Smooth muscle cell (in vitro differentiated cells): Measurements from ENCODE around the gene IL1RAPL2. TPM values are rescaled to one million over a fixed set of nuclear protein-coding genes. Genes with fewer than 3 reads are reported as not detected.

Experiments used
- DNase-seq: peaks from one replicate; lab custom pipeline; 2025; ENCODE audit not compliant: unreplicated experiment; lab: John Stamatoyannopoulos, UW
- H2AFZ ChIP-seq: fragments of 200-600 bp; sonication (generic); 2 replicates; pipeline ENCODE4 v1.6.0; 2016; ENCODE audit warnings: antibody characterized with exemption, low read depth, mild to moderate bottlenecking
- H3F3A ChIP-seq: fragments of 200-600 bp; sonication (generic); 2 replicates; pipeline ENCODE4 v1.6.0; 2017; ENCODE audit warnings: antibody characterized with exemption, low read depth
- H3K27ac ChIP-seq: fragments of 200-600 bp; sonication (generic); 2 replicates; pipeline ENCODE4 v1.5.1; 2016; ENCODE audit warnings: low read depth, mild to moderate bottlenecking
- H3K27me3 ChIP-seq: fragments of 200-600 bp; sonication (generic); 2 replicates; pipeline ENCODE4 v1.6.1; 2016; ENCODE audit warnings: low read depth, mild to moderate bottlenecking
- H3K36me3 ChIP-seq: fragments of 200-600 bp; sonication (generic); 2 replicates; pipeline ENCODE4 v1.5.1; 2016; ENCODE audit warnings: low read depth
- H3K4me1 ChIP-seq: fragments of 200-600 bp; sonication (generic); 2 replicates; pipeline ENCODE4 v1.5.1; 2016; ENCODE audit warnings: low read depth
- H3K4me2 ChIP-seq: fragments of 200-600 bp; sonication (generic); 2 replicates; pipeline ENCODE4 v1.6.0; 2016; ENCODE audit warnings: mild to moderate bottlenecking
- H3K4me3 ChIP-seq: fragments of 200-600 bp; sonication (generic); 2 replicates; pipeline ENCODE4 v1.5.1; 2016; ENCODE audit warnings: mild to moderate bottlenecking
- H3K79me2 ChIP-seq: fragments of 200-600 bp; sonication (generic); 2 replicates; pipeline ENCODE4 v1.6.0; 2016; ENCODE audit warnings: low read depth, mild to moderate bottlenecking
- H3K9ac ChIP-seq: fragments of 200-600 bp; sonication (generic); 2 replicates; pipeline ENCODE4 v1.6.0; 2016; ENCODE audit warnings: low read depth
- H3K9me3 ChIP-seq: fragments of 200-600 bp; sonication (generic); replicated peaks from 2 replicates; pipeline ENCODE4 v1.5.1; 2016; ENCODE audit warnings: low read depth
- H4K20me1 ChIP-seq: fragments of 200-600 bp; sonication (generic); 2 replicates; pipeline ENCODE4 v1.6.0; 2016; ENCODE audit warnings: low read depth
- WGBS: methylation state at CpG from one replicate; pipeline ENCODE4 v1.1.7; 2016; ENCODE audit warnings: low lambda C conversion rate; 5-methylcytosine and 5-hydroxymethylcytosine counted together
- polyA plus RNA-seq: library from polyadenylated mRNA; unstranded; fragments of >200 nt; fragmentation: Nextera tagmentation; extraction: Ambion mirVana; gene quantifications from 2 replicates; pipeline ENCODE4 v1.2.1, GENCODE V29; 2016
- total RNA-seq: library from RNA; depleted of rRNA; stranded (reverse); fragments of >200 nt; gene quantifications from 2 replicates; pipeline ENCODE4 v1.2.3, GENCODE V29; 2014
- TF ChIP-seq, protein P1 (sequence below): fragments of 200-600 bp; sonication (generic); IDR thresholded peaks from 2 replicates; pipeline ENCODE4 v1.5.1; 2017; ENCODE audit warnings: borderline replicate concordance, mild to moderate bottlenecking, antibody characterized with exemption; ENCODE audit not compliant: insufficient read depth, poor library complexity, severe bottlenecking

The IL1RAPL2 gene
- total and polyA plus RNA-seq, 2 experiments from 2014 or later: not detected

DNA sequence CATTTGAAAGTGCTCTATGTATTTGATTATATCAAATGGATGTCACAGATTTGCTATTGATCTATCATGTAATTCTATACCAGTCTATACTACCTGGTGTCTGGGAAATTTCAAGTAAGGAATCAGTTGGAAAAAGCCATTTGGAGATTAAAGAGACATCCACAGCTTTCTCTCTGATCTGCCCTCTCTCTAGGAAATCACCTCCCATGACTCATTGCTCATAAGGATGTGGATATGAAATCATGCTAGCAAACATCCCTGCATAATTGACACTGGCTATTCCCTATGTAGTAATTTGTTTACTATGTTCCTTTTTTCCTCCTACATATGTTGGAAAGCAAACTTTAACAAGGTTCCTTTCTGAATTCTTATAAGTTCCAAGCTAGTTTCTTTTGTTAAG, 560.2 kb downstream of the IL1RAPL2 start:
- no peaks in the 10 kb centered on the region for H3K27me3 ChIP-seq
- H3K9me3 ChIP-seq: peaks cover 7% of the 10 kb centered on the region
- H3K27ac ChIP-seq: no peak overlapping the region
- H2AFZ ChIP-seq: no peak overlapping the region
- H3K4me1 ChIP-seq: no peaks in the 10 kb centered on the region
- TF ChIP-seq, protein P1, sequence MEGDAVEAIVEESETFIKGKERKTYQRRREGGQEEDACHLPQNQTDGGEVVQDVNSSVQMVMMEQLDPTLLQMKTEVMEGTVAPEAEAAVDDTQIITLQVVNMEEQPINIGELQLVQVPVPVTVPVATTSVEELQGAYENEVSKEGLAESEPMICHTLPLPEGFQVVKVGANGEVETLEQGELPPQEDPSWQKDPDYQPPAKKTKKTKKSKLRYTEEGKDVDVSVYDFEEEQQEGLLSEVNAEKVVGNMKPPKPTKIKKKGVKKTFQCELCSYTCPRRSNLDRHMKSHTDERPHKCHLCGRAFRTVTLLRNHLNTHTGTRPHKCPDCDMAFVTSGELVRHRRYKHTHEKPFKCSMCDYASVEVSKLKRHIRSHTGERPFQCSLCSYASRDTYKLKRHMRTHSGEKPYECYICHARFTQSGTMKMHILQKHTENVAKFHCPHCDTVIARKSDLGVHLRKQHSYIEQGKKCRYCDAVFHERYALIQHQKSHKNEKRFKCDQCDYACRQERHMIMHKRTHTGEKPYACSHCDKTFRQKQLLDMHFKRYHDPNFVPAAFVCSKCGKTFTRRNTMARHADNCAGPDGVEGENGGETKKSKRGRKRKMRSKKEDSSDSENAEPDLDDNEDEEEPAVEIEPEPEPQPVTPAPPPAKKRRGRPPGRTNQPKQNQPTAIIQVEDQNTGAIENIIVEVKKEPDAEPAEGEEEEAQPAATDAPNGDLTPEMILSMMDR: no peak
- DNase-seq: no peak
- no peaks in the 10 kb centered on the region for H3K36me3 ChIP-seq
- H3K9ac ChIP-seq: no peak overlapping the region
- no peaks in the 10 kb centered on the region for H3F3A ChIP-seq
- H3K79me2 ChIP-seq: no peaks in the 10 kb centered on the region
- H4K20me1 ChIP-seq: no peaks in the 10 kb centered on the region
- H3K4me2 ChIP-seq: no peak overlapping the region
- no peak overlapping the region for H3K4me3 ChIP-seq

DNA sequence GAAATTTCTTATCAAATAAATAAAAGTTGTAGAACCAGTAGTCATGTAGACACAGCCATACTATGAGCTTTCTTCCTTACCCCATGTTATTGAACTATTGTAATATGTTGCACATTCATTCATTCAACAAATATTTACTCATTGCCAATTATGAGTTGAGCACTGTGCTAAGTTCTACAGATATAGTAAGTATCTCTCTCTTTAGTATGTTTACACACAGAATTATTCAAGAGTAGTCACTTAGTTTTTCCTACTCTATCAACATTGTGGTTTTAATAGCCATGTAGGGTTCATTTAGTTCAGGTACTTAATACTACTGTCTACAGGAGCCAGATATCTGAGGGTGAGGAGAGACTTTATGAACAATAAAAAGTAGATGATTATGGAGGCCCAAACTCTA, 568.3 kb downstream of the IL1RAPL2 start:
- no peaks in the 10 kb centered on the region for H3K4me1 ChIP-seq
- H3K27ac ChIP-seq: no peak overlapping the region
- TF ChIP-seq, protein P1: no peak
- no peak overlapping the region for H3K9ac ChIP-seq
- no peaks in the 10 kb centered on the region for H3K79me2 ChIP-seq
- no peak overlapping the region for H2AFZ ChIP-seq
- H3K4me3 ChIP-seq: no peak overlapping the region
- no peaks in the 10 kb centered on the region for H3F3A ChIP-seq
- no peaks in the 10 kb centered on the region for H3K36me3 ChIP-seq
- H3K4me2 ChIP-seq: no peak overlapping the region
- no peaks in the 10 kb centered on the region for H3K9me3 ChIP-seq
- H4K20me1 ChIP-seq: no peaks in the 10 kb centered on the region
- DNase-seq: no peak
- H3K27me3 ChIP-seq: no peaks in the 10 kb centered on the region

DNA sequence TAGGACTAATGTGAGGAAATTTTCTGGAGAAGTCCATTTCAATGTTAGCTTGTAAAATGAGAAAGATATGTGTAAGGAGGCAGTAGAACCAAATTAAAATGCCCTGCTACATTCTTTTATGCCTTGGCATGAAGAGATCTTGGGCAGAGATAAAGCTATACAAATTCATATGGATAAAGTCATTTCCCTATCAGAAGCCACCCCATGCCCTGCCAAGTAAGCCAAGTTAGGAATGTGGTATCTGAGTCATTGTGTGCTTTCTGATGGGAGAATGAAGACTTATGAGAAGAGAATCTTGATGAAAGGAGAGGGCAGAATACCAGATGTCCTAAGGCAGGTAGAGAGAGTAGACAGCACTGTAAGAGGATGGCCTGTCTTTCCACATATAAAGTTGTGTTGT, 570.8 kb downstream of the IL1RAPL2 start:
- Histone ChIP-seq H3K4me2 (no peak overlapping the region), H3K27me3 (no peaks in the 10 kb centered on the region), H3K36me3 (no peaks in the 10 kb centered on the region), H3K9ac (no peak overlapping the region), H4K20me1 (no peaks in the 10 kb centered on the region), H3K4me1 (no peaks in the 10 kb centered on the region), H3K4me3 (no peak overlapping the region), H3K9me3 (no peaks in the 10 kb centered on the region), H3K27ac (no peak overlapping the region), H3K79me2 (no peaks in the 10 kb centered on the region), H2AFZ (no peak overlapping the region), H3F3A (no peaks in the 10 kb centered on the region)
- TF ChIP-seq, protein P1: no peak
- no peak for DNase-seq

DNA sequence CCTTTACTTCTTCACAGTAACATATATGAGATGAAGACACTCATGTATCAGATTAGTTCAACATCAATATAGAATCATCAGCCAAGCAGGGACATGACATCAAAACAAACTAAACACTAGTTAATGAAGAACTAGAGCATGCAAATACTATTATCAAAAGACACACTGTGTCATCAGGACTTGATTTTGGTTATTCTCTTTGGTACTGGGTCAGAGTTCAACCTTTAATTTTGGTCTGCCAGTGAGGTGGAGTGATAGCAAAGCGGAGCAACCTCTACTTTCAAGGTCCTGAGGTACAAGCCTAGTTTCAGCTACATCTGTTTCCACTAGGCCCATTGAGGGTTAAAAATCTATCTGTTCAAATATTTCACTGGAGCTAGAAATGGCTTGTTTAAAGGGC, 584.0 kb downstream of the IL1RAPL2 start:
- TF ChIP-seq, protein P1: no peak
- H2AFZ ChIP-seq: no peak overlapping the region
- H3F3A ChIP-seq: no peaks in the 10 kb centered on the region
- H4K20me1 ChIP-seq: no peaks in the 10 kb centered on the region
- no peaks in the 10 kb centered on the region for H3K27me3 ChIP-seq
- WGBS: 75% methylated on average over 1 of the region's 1 CpG
- H3K4me1 ChIP-seq: no peaks in the 10 kb centered on the region
- no peaks in the 10 kb centered on the region for H3K9me3 ChIP-seq
- H3K4me3 ChIP-seq: no peak overlapping the region
- no peak for DNase-seq
- H3K27ac ChIP-seq: no peak overlapping the region
- H3K79me2 ChIP-seq: no peaks in the 10 kb centered on the region
- H3K4me2 ChIP-seq: no peak overlapping the region
- H3K36me3 ChIP-seq: no peaks in the 10 kb centered on the region
- H3K9ac ChIP-seq: no peak overlapping the region
